CD14-positive monocyte (primary cell): ENCODE measurements around the gene ZDHHC14. TPM values are rescaled to one million over a fixed set of nuclear protein-coding genes. Genes with fewer than 3 reads are reported as not detected.

Source experiments
- DNase-seq, 3 donors: peaks; one replicate each; pipeline ENCODE4 v3.0.0-alpha.2; 2011 to 2022
- H2AFZ ChIP-seq: 2 replicates; pipeline ENCODE4 v1.6.0; 2012; ENCODE audit warnings: mild to moderate bottlenecking, low read depth, low read length, inconsistent platforms; ENCODE audit not compliant: insufficient read depth, poor library complexity, severe bottlenecking
- H3K27ac ChIP-seq, 2 donors: 1 replicate in 1 of 2; 2 replicates in 1 of 2; pipeline ENCODE4 v1.5.1; 2012 to 2013; ENCODE audit warnings: low read length in 2 of 2, control low read depth in 1 of 2, inconsistent platforms in 1 of 2, low read depth in 1 of 2, mild to moderate bottlenecking in 1 of 2
- H3K27me3 ChIP-seq, 2 donors: one replicate each; pipeline versions ENCODE4 v1.6.0 to v1.6.1; 2011 to 2013; ENCODE audit warnings: low read length in 2 of 2; ENCODE audit not compliant: control insufficient read depth in 2 of 2, insufficient read depth in 2 of 2
- H3K36me3 ChIP-seq, 2 donors: replicated peaks in 1 of 2; 1 replicate in 1 of 2; 2 replicates in 1 of 2; pipeline versions ENCODE4 v1.5.1 to v1.6.1; 2012 to 2013; ENCODE audit warnings: low read length in 2 of 2, control low read depth in 1 of 2, inconsistent platforms in 1 of 2, mild to moderate bottlenecking in 1 of 2; ENCODE audit not compliant: insufficient read depth in 2 of 2, control insufficient read depth in 1 of 2
- H3K4me1 ChIP-seq, 2 donors: 1 replicate in 1 of 2; 2 replicates in 1 of 2; pipeline versions ENCODE4 v1.5.1 to v1.6.1; 2012 to 2013; ENCODE audit warnings: low read length in 2 of 2, control low read depth in 1 of 2, inconsistent platforms in 1 of 2, mild to moderate bottlenecking in 1 of 2, moderate library complexity in 1 of 2; ENCODE audit not compliant: insufficient read depth in 2 of 2, control insufficient read depth in 1 of 2
- H3K4me2 ChIP-seq: replicated peaks from 2 replicates; pipeline ENCODE3; 2012; ENCODE audit warnings: low read length, moderate library complexity, mild to moderate bottlenecking; ENCODE audit not compliant: poor library complexity, severe bottlenecking; ENCODE audit errors: extremely low read depth
- H3K4me3 ChIP-seq, 3 experiments: fragments of 200-600 bp in 1 of 3; sonication (generic) in 1 of 3; replicated peaks in 1 of 3; 1 replicate in 2 of 3; 2 replicates in 1 of 3; pipeline ENCODE4 v1.5.1; 2011 to 2013; ENCODE audit warnings: low read length in 3 of 3, mild to moderate bottlenecking in 3 of 3, control low read depth in 2 of 3, low read depth in 2 of 3, inconsistent platforms in 1 of 3, moderate library complexity in 1 of 3
- H3K79me2 ChIP-seq: 2 replicates; pipeline ENCODE4 v1.6.0; 2012; ENCODE audit warnings: mild to moderate bottlenecking, control low read depth, inconsistent platforms, low read length, moderate library complexity; ENCODE audit not compliant: insufficient read depth
- H3K9ac ChIP-seq: 2 replicates; pipeline ENCODE4 v1.6.0; 2017; ENCODE audit warnings: low read length, mild to moderate bottlenecking; ENCODE audit not compliant: insufficient read depth, poor library complexity, severe bottlenecking
- H3K9me3 ChIP-seq, 2 donors: replicated peaks in 1 of 2; 1 replicate in 1 of 2; 2 replicates in 1 of 2; pipeline versions ENCODE4 v1.5.1 to v1.6.1; 2012 to 2013; ENCODE audit warnings: low read length in 2 of 2, control low read depth in 1 of 2; ENCODE audit not compliant: control insufficient read depth in 1 of 2, insufficient read depth in 1 of 2
- H4K20me1 ChIP-seq: 2 replicates; pipeline ENCODE4 v1.6.0; 2012; ENCODE audit warnings: mild to moderate bottlenecking, low read length, control low read depth, moderate library complexity; ENCODE audit not compliant: insufficient read depth
- H3K27ac Mint-ChIP-seq, 7 donors: one replicate each; pipeline ENCODE4 v1.8.0; 2020; ENCODE audit warnings: mild to moderate bottlenecking in 7 of 7, mixed read lengths in 7 of 7, moderate library complexity in 6 of 7, inconsistent platforms in 2 of 7
- H3K27me3 Mint-ChIP-seq, 3 donors: one replicate each; pipeline ENCODE4 v1.8.0; 2021 to 2022; ENCODE audit warnings: low read depth in 3 of 3, mild to moderate bottlenecking in 3 of 3, mixed read lengths in 3 of 3, moderate library complexity in 3 of 3, inconsistent platforms in 1 of 3
- H3K36me3 Mint-ChIP-seq, 2 donors: one replicate each; pipeline ENCODE4 v1.8.0; 2020; ENCODE audit warnings: mixed read lengths in 2 of 2, inconsistent platforms in 1 of 2, mild to moderate bottlenecking in 1 of 2
- H3K4me1 Mint-ChIP-seq: one replicate; pipeline ENCODE4 v1.8.0; 2020; ENCODE audit warnings: mild to moderate bottlenecking, mixed read lengths
- H3K4me3 Mint-ChIP-seq, 2 donors: one replicate each; pipeline ENCODE4 v1.8.0; 2020; ENCODE audit warnings: mild to moderate bottlenecking in 2 of 2, mixed read lengths in 2 of 2, moderate library complexity in 1 of 2
- H3K9me3 Mint-ChIP-seq, 7 donors: one replicate each; pipeline ENCODE4 v1.8.0; 2020 to 2022; ENCODE audit warnings: mixed read lengths in 7 of 7, mild to moderate bottlenecking in 6 of 7, moderate library complexity in 6 of 7, inconsistent platforms in 2 of 7
- WGBS: methylation state at CpG from one replicate; pipeline ENCODE4 v1.1.5; 2013; ENCODE audit warnings: missing lambda C conversion rate; ENCODE audit not compliant: insufficient coverage; 5-methylcytosine and 5-hydroxymethylcytosine counted together
- intact Hi-C, 2 donors: fragments of 100-400 bp; cut with micrococcal nuclease; formaldehyde crosslinking; loops; one replicate each; pipeline versions ENCODE4 v1.15.0 to v1.15.1; 2023
- polyA plus RNA-seq, 3 donors: library from polyadenylated mRNA; depleted of rRNA in 1 of 3; unstranded in 2 of 3; stranded (reverse) in 1 of 3; fragments of 300-500 nt in 2 of 3; fragments of >200 nt in 1 of 3; fragmentation: Illumina TruSeq in 2 of 3; gene quantifications; 1 replicate in 2 of 3; 2 replicates in 1 of 3; pipeline ENCODE4 v1.2.3, GENCODE V29; 2012 to 2021
- TF ChIP-seq, protein P1 (sequence below): fragments of 200-600 bp; IDR thresholded peaks from one replicate; pipeline ENCODE4 v1.8.0; 2022; ENCODE audit warnings: antibody characterized with exemption, mild to moderate bottlenecking

The ZDHHC14 gene
- polyA plus RNA-seq, 3 donors = 0.30 to 1.7 (median 0.93) TPM

DNA sequence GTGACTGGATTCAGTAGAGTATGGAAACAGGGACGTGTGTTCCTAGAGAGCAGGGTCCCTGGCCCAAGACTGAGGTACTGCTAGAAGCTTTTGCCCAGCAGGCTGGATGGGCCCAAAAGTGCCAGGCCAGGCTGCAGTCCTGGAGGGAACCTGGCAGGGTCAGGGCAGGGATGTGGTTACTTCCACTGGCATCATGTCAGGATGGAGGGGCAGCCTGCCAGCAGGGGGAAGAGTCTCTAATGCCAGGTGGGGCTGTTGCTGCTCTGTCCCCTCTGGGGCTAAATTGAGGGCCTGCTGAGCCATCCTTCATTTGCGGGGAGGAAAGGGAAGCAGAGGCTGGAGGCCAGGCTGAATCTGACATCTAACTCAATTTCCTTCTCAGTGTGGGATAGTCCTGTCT is 17.2 kb downstream of the ZDHHC14 start:
- WGBS = 33% methylated on average over 1 of the region's 2 CpGs
- intact Hi-C loops = no loop called here
- Histone ChIP-seq H3K4me1 (peaks cover 13% of the 10 kb centered on the region in 2 donors), H4K20me1 (no peaks in the 10 kb centered on the region), H3K36me3 (no peaks in the 10 kb centered on the region), H3K27ac (no peak overlapping the region), H3K4me3 (no peak overlapping the region), H3K27me3 (no peaks in the 10 kb centered on the region), H3K4me2 (no peak overlapping the region), H3K9ac (no peak overlapping the region), H2AFZ (no peak overlapping the region), H3K79me2 (no peaks in the 10 kb centered on the region), H3K9me3 (no peaks in the 10 kb centered on the region)
- peaks cover 0 to 4% of the 10 kb centered on the region in 2 donors for H3K36me3 Mint-ChIP-seq
- peaks cover 14% of the 10 kb centered on the region for H3K4me1 Mint-ChIP-seq
- DNase-seq = no peak
- H3K9me3 Mint-ChIP-seq = no peaks in the 10 kb centered on the region
- TF ChIP-seq, protein P1, sequence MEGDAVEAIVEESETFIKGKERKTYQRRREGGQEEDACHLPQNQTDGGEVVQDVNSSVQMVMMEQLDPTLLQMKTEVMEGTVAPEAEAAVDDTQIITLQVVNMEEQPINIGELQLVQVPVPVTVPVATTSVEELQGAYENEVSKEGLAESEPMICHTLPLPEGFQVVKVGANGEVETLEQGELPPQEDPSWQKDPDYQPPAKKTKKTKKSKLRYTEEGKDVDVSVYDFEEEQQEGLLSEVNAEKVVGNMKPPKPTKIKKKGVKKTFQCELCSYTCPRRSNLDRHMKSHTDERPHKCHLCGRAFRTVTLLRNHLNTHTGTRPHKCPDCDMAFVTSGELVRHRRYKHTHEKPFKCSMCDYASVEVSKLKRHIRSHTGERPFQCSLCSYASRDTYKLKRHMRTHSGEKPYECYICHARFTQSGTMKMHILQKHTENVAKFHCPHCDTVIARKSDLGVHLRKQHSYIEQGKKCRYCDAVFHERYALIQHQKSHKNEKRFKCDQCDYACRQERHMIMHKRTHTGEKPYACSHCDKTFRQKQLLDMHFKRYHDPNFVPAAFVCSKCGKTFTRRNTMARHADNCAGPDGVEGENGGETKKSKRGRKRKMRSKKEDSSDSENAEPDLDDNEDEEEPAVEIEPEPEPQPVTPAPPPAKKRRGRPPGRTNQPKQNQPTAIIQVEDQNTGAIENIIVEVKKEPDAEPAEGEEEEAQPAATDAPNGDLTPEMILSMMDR = no peak
- no peak overlapping the region for H3K27ac Mint-ChIP-seq
- no peak overlapping the region for H3K4me3 Mint-ChIP-seq
- H3K27me3 Mint-ChIP-seq = peaks cover 0 to under 1% (median 0%) of the 10 kb centered on the region in 3 donors

DNA sequence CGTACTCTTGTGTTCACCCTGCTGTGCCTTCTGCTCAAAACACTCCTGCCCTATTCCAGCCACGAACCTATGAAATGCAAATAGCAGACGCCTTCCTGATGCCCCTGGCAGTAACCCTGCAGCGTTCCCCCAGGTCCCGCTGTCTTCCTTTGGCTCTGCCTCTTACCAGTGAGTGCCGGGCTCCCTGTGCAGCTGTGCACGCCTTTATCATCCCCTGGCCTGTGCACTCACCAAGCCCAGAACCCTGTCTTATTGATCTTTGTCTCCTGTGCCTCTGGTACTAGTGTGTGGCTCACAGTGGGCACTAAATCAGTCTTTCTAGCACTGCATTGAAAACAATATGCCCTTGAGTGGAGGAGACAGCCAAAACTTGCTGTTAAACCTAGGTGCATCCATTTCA is 19.7 kb downstream of the ZDHHC14 start:
- H3K4me2 ChIP-seq = no peak overlapping the region
- no peaks in the 10 kb centered on the region for H3K27me3 Mint-ChIP-seq
- no peaks in the 10 kb centered on the region for H3K9me3 ChIP-seq
- H3K36me3 Mint-ChIP-seq = peaks cover 0 to 4% of the 10 kb centered on the region in 2 donors
- H3K9ac ChIP-seq = no peak overlapping the region
- H3K4me3 Mint-ChIP-seq = no peak overlapping the region
- no peak for DNase-seq
- no peak overlapping the region for H3K27ac ChIP-seq
- H3K4me1 Mint-ChIP-seq = no peaks in the 10 kb centered on the region
- intact Hi-C loops = no loop called here
- H3K27me3 ChIP-seq = no peaks in the 10 kb centered on the region
- no peak overlapping the region for H3K27ac Mint-ChIP-seq
- no peak overlapping the region for H3K4me3 ChIP-seq
- H3K36me3 ChIP-seq = no peaks in the 10 kb centered on the region
- H4K20me1 ChIP-seq = no peaks in the 10 kb centered on the region
- H2AFZ ChIP-seq = no peak overlapping the region
- no peaks in the 10 kb centered on the region for H3K79me2 ChIP-seq
- no peaks in the 10 kb centered on the region for H3K4me1 ChIP-seq
- 96% methylated on average over 7 of the region's 7 CpGs for WGBS
- TF ChIP-seq, protein P1 = no peak
- no peaks in the 10 kb centered on the region for H3K9me3 Mint-ChIP-seq
